GM12891 (cell line): ENCODE data around the gene ACKR3.

Experiments
- POLR2A ChIP-seq: IDR thresholded peaks from 2 replicates; pipeline ENCODE4 v1.6.1; 2011; ENCODE audit warnings: low read depth, low read length, control low read depth
- POLR2AphosphoS5 ChIP-seq: IDR thresholded peaks from 2 replicates; pipeline ENCODE4 v1.6.1; 2011; ENCODE audit warnings: low read depth, low read length, control low read depth
- SPI1 ChIP-seq: IDR thresholded peaks from 2 replicates; pipeline ENCODE4 v1.6.1; 2011; ENCODE audit warnings: low read depth, low read length, control low read depth

DNA sequence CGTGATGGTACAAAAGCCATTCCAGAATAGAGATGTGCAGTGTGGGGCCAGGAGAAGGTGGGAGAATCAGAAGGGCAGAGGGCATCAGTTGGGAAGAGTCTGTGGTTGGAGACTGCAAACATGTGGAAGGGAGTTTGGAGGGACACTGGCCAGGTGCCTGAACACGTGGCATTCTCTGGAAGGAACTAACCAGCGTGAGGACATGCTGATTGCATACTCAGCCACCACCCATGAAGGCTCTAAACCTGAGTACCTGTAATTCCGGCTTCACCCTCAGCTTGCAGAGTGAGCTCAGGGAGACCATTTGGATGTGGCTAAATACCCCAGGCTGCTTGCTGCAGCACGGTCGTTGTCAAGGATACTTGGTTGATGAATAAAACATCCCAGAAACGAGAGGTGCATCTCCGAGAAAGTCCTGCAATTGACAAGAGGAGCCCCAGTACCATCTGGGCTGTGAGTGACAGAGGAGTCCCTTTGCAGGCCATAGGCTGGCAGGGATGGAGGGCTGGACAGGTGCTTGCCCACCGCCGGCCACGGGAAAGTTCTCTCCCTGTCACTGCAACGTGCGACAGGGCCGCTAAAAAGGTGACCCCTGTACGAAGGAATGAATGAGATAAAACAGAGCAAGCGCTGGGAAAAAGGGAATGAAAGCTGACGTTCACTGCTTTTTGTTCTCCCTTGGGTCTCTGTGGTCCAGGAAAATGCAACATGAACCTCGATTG lies 5.0 kb downstream of the ACKR3 start:
- TF ChIP-seq POLR2A (no peak), SPI1 (no peak), POLR2AphosphoS5 (no peak)
